Progenitor cell of endocrine pancreas (in vitro differentiated cells): ENCODE data around the gene GOSR1. TPM values are rescaled to one million over a fixed set of nuclear protein-coding genes. Genes with fewer than 3 reads are reported as not detected.
"Not testable (repeated sequence)": the region's sequence is repeated elsewhere in the genome, so short reads cannot be mapped to it uniquely, and the experiment has no call there.

Experiments
- DNase-seq: peaks from one replicate; pipeline ENCODE4 v3.0.0; 2021; ENCODE audit warnings: low spot score; ENCODE audit not compliant: unreplicated experiment
- H3K27ac Mint-ChIP-seq: 2 replicates; pipeline ENCODE4 v1.8.0; 2021; ENCODE audit warnings: mild to moderate bottlenecking, moderate library complexity, mixed read lengths
- H3K27me3 Mint-ChIP-seq: 2 replicates; pipeline ENCODE4 v1.8.0; 2021; ENCODE audit warnings: mixed read lengths
- H3K36me3 Mint-ChIP-seq: 2 replicates; pipeline ENCODE4 v1.8.0; 2022; ENCODE audit warnings: mixed read lengths; ENCODE audit not compliant: insufficient read depth
- H3K4me1 Mint-ChIP-seq: 2 replicates; pipeline ENCODE4 v1.8.0; 2021; ENCODE audit warnings: low read depth, mixed read lengths
- H3K4me3 Mint-ChIP-seq: 2 replicates; pipeline ENCODE4 v1.8.0; 2021; ENCODE audit warnings: low read depth, mild to moderate bottlenecking, moderate library complexity, mixed read lengths
- H3K9me3 Mint-ChIP-seq: 2 replicates; pipeline ENCODE4 v1.8.0; 2021; ENCODE audit warnings: low read depth, mixed read lengths
- CTCF ChIP-seq: fragments of 200-600 bp; sonication (generic); IDR thresholded peaks from one replicate; pipeline ENCODE4 v1.5.0; 2021; ENCODE audit warnings: antibody characterized with exemption, mild to moderate bottlenecking; ENCODE audit not compliant: unreplicated experiment
- total RNA-seq: library from RNA; stranded (reverse); gene quantifications from 2 replicates; pipeline ENCODE4 v1.2.1, GENCODE V29; 2021

Gene GOSR1
- total RNA-seq, 1 donor from 2014 or later, result 64.9 TPM

GRCh38 chr17:30552994-30553566 is 75.9 kb downstream of the GOSR1 start:
- no peaks in the 10 kb centered on the region for H3K36me3 Mint-ChIP-seq
- no peak overlapping the region for H3K27ac Mint-ChIP-seq
- H3K4me1 Mint-ChIP-seq, result no peaks in the 10 kb centered on the region
- no peak for DNase-seq
- H3K4me3 Mint-ChIP-seq, result no peak overlapping the region
- H3K27me3 Mint-ChIP-seq, result peaks cover 6% of the 10 kb centered on the region
- H3K9me3 Mint-ChIP-seq, result no peaks in the 10 kb centered on the region
- no peak for TF ChIP-seq CTCF

GRCh38 chr17:30553823-30554440 is 76.7 kb downstream of the GOSR1 start:
- not testable (repeated sequence) for H3K27me3 Mint-ChIP-seq, H3K27ac Mint-ChIP-seq, DNase-seq, H3K4me1 Mint-ChIP-seq, H3K4me3 Mint-ChIP-seq, H3K9me3 Mint-ChIP-seq, H3K36me3 Mint-ChIP-seq

- Mint-ChIP-seq H3K27me3 (peaks cover 2% of the 10 kb centered on the region), H3K4me3 (no peak overlapping the region), H3K4me1 (no peaks in the 10 kb centered on the region), H3K36me3 (no peaks in the 10 kb centered on the region), H3K27ac (no peak overlapping the region), H3K9me3 (no peaks in the 10 kb centered on the region)
- DNase-seq, result no peak
- no peak for TF ChIP-seq CTCF
These were observed 77.9 kb downstream of the GOSR1 start for GRCh38 chr17:30554839-30555751.

- Mint-ChIP-seq H3K27me3 (peaks cover 2% of the 10 kb centered on the region), H3K4me1 (no peaks in the 10 kb centered on the region), H3K27ac (no peak overlapping the region), H3K36me3 (no peaks in the 10 kb centered on the region), H3K4me3 (no peak overlapping the region), H3K9me3 (no peaks in the 10 kb centered on the region)
- DNase-seq, result no peak
- TF ChIP-seq CTCF, result no peak
These were observed 78.7 kb downstream of the GOSR1 start for GRCh38 chr17:30555942-30556341.

GRCh38 chr17:30556374-30557332 is 79.4 kb downstream of the GOSR1 start:
- no peak for TF ChIP-seq CTCF
- H3K36me3 Mint-ChIP-seq, result no peaks in the 10 kb centered on the region
- peaks cover 2% of the 10 kb centered on the region for H3K27me3 Mint-ChIP-seq
- no peaks in the 10 kb centered on the region for H3K9me3 Mint-ChIP-seq
- no peak for DNase-seq
- no peak overlapping the region for H3K27ac Mint-ChIP-seq
- no peak overlapping the region for H3K4me3 Mint-ChIP-seq
- H3K4me1 Mint-ChIP-seq, result no peaks in the 10 kb centered on the region
